GM23248 (cell line): ENCODE results near the gene MX1. TPM values are rescaled to one million over a fixed set of nuclear protein-coding genes. Genes with fewer than 3 reads are reported as not detected.

Experiments used
- DNase-seq: peaks from one replicate; pipeline ENCODE4 v3.0.0-alpha.2; 2015
- H2AFZ ChIP-seq: fragments of 200-600 bp; sonication (generic); 2 replicates; pipeline ENCODE4 v1.6.1; 2016; ENCODE audit warnings: antibody characterized with exemption
- H3F3A ChIP-seq: fragments of 200-600 bp; sonication (generic); 2 replicates; pipeline ENCODE4 v1.6.1; 2016; ENCODE audit warnings: mild to moderate bottlenecking, antibody characterized with exemption, mixed run types; ENCODE audit not compliant: insufficient read depth
- H3K27ac ChIP-seq: fragments of 200-600 bp; sonication (generic); 2 replicates; pipeline ENCODE4 v1.5.1; 2016; ENCODE audit warnings: mild to moderate bottlenecking
- H3K27me3 ChIP-seq: fragments of 200-600 bp; sonication (generic); replicated peaks from 2 replicates; pipeline ENCODE4 v1.6.1; 2016; ENCODE audit warnings: mild to moderate bottlenecking; ENCODE audit not compliant: insufficient read depth
- H3K36me3 ChIP-seq: fragments of 200-600 bp; sonication (generic); 2 replicates; pipeline ENCODE4 v1.6.1; 2016; ENCODE audit warnings: low read depth, mild to moderate bottlenecking
- H3K4me1 ChIP-seq: fragments of 200-600 bp; sonication (generic); 2 replicates; pipeline ENCODE4 v1.6.1; 2016; ENCODE audit warnings: mild to moderate bottlenecking; ENCODE audit not compliant: insufficient read depth
- H3K4me2 ChIP-seq: fragments of 200-600 bp; sonication (generic); one replicate; pipeline ENCODE4 v1.6.1; 2016; ENCODE audit warnings: mild to moderate bottlenecking; ENCODE audit not compliant: unreplicated experiment
- H3K4me3 ChIP-seq: fragments of 200-600 bp; sonication (generic); 2 replicates; pipeline ENCODE4 v1.5.1; 2016; ENCODE audit warnings: mild to moderate bottlenecking
- H3K79me2 ChIP-seq: fragments of 200-600 bp; sonication (generic); 2 replicates; pipeline ENCODE4 v1.6.1; 2016; ENCODE audit warnings: mild to moderate bottlenecking; ENCODE audit not compliant: insufficient read depth
- H3K9ac ChIP-seq: fragments of 200-600 bp; sonication (generic); 2 replicates; pipeline ENCODE4 v1.6.1; 2016; ENCODE audit warnings: mild to moderate bottlenecking
- H3K9me2 ChIP-seq: fragments of 200-600 bp; sonication (generic); 2 replicates; pipeline ENCODE4 v1.6.1; 2016; ENCODE audit warnings: mixed run types, mild to moderate bottlenecking, moderate library complexity; ENCODE audit not compliant: insufficient read depth
- H3K9me3 ChIP-seq: fragments of 200-600 bp; sonication (generic); one replicate; pipeline ENCODE4 v1.6.1; 2017; ENCODE audit warnings: low read depth
- H4K20me1 ChIP-seq: fragments of 200-600 bp; sonication (generic); 2 replicates; pipeline ENCODE4 v1.6.0; 2016; ENCODE audit not compliant: insufficient read depth
- EZH2 ChIP-seq: fragments of 200-600 bp; sonication (generic); IDR thresholded peaks from 2 replicates; pipeline ENCODE4 v1.6.1; 2018; ENCODE audit warnings: antibody characterized with exemption, mild to moderate bottlenecking; ENCODE audit not compliant: insufficient read depth, poor library complexity, severe bottlenecking
- EZH2phosphoT487 ChIP-seq: fragments of 200-600 bp; sonication (generic); IDR thresholded peaks from 2 replicates; pipeline ENCODE4 v1.6.1; 2018; ENCODE audit warnings: antibody characterized with exemption, moderate library complexity, mild to moderate bottlenecking, low read depth; ENCODE audit not compliant: insufficient read depth
- WGBS, 2 experiments: methylation state at CpG; one replicate each; pipeline ENCODE4 v1.1.6; 2015 to 2017; ENCODE audit warnings: low lambda C conversion rate in 2 of 2, low coverage in 1 of 2; ENCODE audit errors: missing lambda C conversion rate in 2 of 2; 5-methylcytosine and 5-hydroxymethylcytosine counted together
- in situ Hi-C: fragments of 300-500 bp; cut with MboI; formaldehyde crosslinking; loops from 2 replicates; pipeline ENCODE4 v1.15.0; 2020
- polyA plus RNA-seq: library from polyadenylated mRNA; unstranded; fragments of >200 nt; fragmentation: Nextera tagmentation; extraction: Ambion mirVana; gene quantifications from 2 replicates; pipeline ENCODE4 v1.2.1, GENCODE V29; 2016
- total RNA-seq: library from RNA; depleted of rRNA; stranded (reverse); fragments of >200 nt; shearing (Covaris generic); gene quantifications from 2 replicates; pipeline ENCODE4 v1.2.3, GENCODE V29; 2014

Gene MX1
- total and polyA plus RNA-seq, 2 experiments from 2014 or later = 1.6 to 1.9 TPM

- WGBS, 2 experiments = 30 to 35% methylated on average over 15 to 17 of the region's 17 CpGs
- Histone ChIP-seq H3K36me3 (no peaks in the 10 kb centered on the region), H3K27ac (no peak overlapping the region), H3K4me2 (no peak overlapping the region), H3K27me3 (no peaks in the 10 kb centered on the region), H2AFZ (no peak overlapping the region), H3K4me1 (no peaks in the 10 kb centered on the region), H4K20me1 (no peaks in the 10 kb centered on the region), H3F3A (no peaks in the 10 kb centered on the region), H3K79me2 (no peaks in the 10 kb centered on the region), H3K9me2 (no peaks in the 10 kb centered on the region), H3K9me3 (no peaks in the 10 kb centered on the region), H3K4me3 (no peak overlapping the region), H3K9ac (no peak overlapping the region)
- DNase-seq = peak; percentile 89
- no peak for TF ChIP-seq EZH2
- TF ChIP-seq EZH2phosphoT487 = no peak
- in situ Hi-C loops = loop anchor here (5.0 kb wide), 1 partner anchor 174 kb away; no protein-coding TSS in a partner anchor
These were observed 34.8 kb downstream of the MX1 start for GRCh38 chr21:41460578-41461527.

GRCh38 chr21:41465176-41465781, 39.2 kb downstream of the MX1 start:
- no peaks in the 10 kb centered on the region for H3K9me3 ChIP-seq
- H3F3A ChIP-seq = no peaks in the 10 kb centered on the region
- H3K4me2 ChIP-seq = no peak overlapping the region
- no peak overlapping the region for H2AFZ ChIP-seq
- no peak overlapping the region for H3K9ac ChIP-seq
- no peaks in the 10 kb centered on the region for H3K79me2 ChIP-seq
- no peak overlapping the region for H3K27ac ChIP-seq
- no peaks in the 10 kb centered on the region for H3K36me3 ChIP-seq
- in situ Hi-C loops = no loop called here
- 78 to 83% methylated on average over 4 of the region's 4 CpGs for WGBS, 2 experiments
- no peaks in the 10 kb centered on the region for H3K9me2 ChIP-seq
- H3K4me3 ChIP-seq = no peak overlapping the region
- TF ChIP-seq EZH2 (no peak), EZH2phosphoT487 (no peak)
- no peaks in the 10 kb centered on the region for H3K27me3 ChIP-seq
- no peaks in the 10 kb centered on the region for H4K20me1 ChIP-seq
- peaks cover 9% of the 10 kb centered on the region for H3K4me1 ChIP-seq
- DNase-seq = no peak

GRCh38 chr21:41466024-41466820, 40.2 kb downstream of the MX1 start:
- Histone ChIP-seq H3K4me3 (no peak overlapping the region), H3K9me2 (no peaks in the 10 kb centered on the region), H3F3A (no peaks in the 10 kb centered on the region), H2AFZ (no peak overlapping the region), H3K4me1 (peaks cover 9% of the 10 kb centered on the region), H4K20me1 (no peaks in the 10 kb centered on the region), H3K27ac (no peak overlapping the region), H3K27me3 (0 out of 2 replicates have a peak, but pooled peaks cover 4% of the 10 kb centered on the region), H3K9ac (no peak overlapping the region), H3K79me2 (no peaks in the 10 kb centered on the region), H3K9me3 (no peaks in the 10 kb centered on the region), H3K4me2 (no peak overlapping the region), H3K36me3 (no peaks in the 10 kb centered on the region)
- no peak for DNase-seq
- in situ Hi-C loops = no loop called here
- TF ChIP-seq EZH2 (no peak), EZH2phosphoT487 (no peak)
- WGBS, 2 experiments = 92 to 94% methylated on average over 23 of the region's 23 CpGs

GRCh38 chr21:41470054-41470453, 44.0 kb downstream of the MX1 start:
- DNase-seq = no peak
- Histone ChIP-seq H3K4me2 (no peak overlapping the region), H3K4me1 (peaks cover 9% of the 10 kb centered on the region), H3K9me3 (no peaks in the 10 kb centered on the region), H3K36me3 (no peaks in the 10 kb centered on the region), H4K20me1 (no peaks in the 10 kb centered on the region), H3K27me3 (0 out of 2 replicates have a peak, but pooled peaks cover 4% of the 10 kb centered on the region), H3K9me2 (no peaks in the 10 kb centered on the region), H3K9ac (no peak overlapping the region), H2AFZ (no peak overlapping the region), H3F3A (no peaks in the 10 kb centered on the region), H3K79me2 (no peaks in the 10 kb centered on the region), H3K27ac (no peak overlapping the region), H3K4me3 (no peak overlapping the region)
- WGBS, 2 experiments = 45 to 64% methylated on average over 5 of the region's 5 CpGs
- TF ChIP-seq EZH2phosphoT487 (no peak), EZH2 (no peak)
- in situ Hi-C loops = no loop called here
